Stimulated activated CD4-positive, alpha-beta T cell treated with anti-CD3 and anti-CD28 coated beads, TNF-alpha, amount 100 ng/mL, for 1 hour (primary cell): ENCODE data around the gene S100Z.
A peak's percentile ranks its signal among the peaks of the same experiment; 100 is the strongest.
"Not testable (repeated sequence)": the region's sequence is repeated elsewhere in the genome, so short reads cannot be mapped to it uniquely, and the experiment has no call there.

Experiments
- DNase-seq, 3 donors: peaks; one replicate each; pipeline ENCODE4 v3.0.0-alpha.2; 2020; ENCODE audit warnings: low read depth in 3 of 3, low spot score in 1 of 3

Gene S100Z

DNA sequence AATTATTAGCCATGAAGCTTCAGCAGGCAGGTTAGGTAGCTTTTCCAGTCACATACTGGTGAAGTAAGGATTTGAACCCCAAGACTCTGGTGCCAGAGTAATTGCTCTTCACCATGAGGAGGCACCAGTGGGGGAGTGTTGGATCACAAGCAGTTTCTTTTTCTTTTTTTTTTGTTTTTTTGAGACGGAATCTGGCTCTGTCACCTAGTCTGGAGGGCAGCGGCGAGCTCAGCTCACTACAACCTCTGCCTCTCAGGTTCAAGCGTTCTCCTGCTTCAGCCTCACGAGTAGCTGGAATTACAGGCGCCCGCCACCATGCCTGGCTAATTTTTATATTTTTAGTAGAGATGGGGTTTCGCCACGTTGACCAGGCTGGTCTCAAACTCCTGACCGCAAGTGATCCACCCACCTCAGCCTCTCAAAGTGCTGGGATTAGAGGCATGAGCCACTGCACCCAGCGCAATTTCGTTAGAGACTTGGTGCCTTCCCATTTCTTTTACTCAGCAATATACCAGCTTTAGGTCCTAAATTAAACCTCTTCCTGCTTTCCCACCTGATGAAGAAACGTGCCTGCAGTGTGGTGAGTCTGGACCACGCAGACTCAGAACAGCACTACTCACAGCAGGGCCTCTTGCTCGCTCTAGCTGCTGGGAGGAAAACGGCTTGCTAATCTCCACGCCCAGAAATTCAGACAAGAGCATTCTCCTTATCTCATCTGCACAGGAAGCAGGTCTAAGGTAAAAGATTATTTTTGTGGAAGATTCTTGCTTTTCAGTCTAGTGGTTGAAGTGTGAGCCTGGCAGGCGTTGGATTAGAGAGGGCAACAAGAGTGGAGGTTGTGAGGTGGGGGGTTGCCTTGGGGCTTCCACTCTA lies at the start of gene S100Z:
TSS of gene S100Z (plus strand) at position 596 of the 873 bp plus-strand sequence. CDS start 25,346 bp downstream, outside the sequence.
- DNase-seq, result peak in 1 of 3 donors; percentile 3

- DNase-seq, result no peak
Measured at GRCh38 chr5:76800579-76800978, 49.2 kb upstream of the S100Z start.

- no peak for DNase-seq
Measured at GRCh38 chr5:76801159-76801802, 48.5 kb upstream of the S100Z start.

DNA sequence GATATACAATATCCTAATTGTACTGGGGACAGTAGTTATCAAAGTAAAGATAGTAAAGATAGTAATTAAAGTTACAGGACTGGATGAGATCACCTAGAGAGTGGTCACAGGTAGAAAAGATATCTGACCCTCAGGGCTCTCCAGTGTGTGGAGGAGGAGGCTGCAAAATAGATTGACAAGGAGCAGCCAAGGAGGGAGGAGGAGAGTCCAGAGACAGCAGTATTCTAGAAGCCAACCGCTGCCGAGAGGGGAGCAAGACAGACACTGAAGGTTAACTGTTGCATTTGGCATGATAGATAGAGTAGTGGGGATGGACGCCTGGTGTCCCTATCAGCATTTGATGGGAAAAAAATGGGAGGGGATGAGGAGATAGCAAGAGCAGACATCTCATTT lies 48.0 kb upstream of the S100Z start:
- no peak for DNase-seq

DNA sequence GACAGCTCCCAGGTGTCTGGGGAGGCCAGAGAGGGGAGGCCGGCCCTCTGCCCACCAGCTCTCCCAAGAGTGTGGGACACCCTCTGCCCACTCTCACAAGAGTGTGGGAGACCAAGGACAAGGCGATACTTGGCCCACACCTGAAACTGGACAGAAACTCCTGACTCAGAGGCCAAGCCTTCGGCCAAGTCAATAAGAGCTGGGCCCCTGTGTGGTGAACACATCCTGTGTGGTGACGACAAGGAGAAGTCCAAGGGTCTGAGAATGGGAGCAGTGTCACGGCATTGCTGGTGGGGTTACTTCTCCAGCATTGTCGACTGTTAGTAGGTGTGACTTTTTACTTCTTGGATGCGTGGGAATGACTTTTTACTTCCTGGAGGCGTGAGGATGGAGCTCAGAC lies 45.5 kb upstream of the S100Z start:
- DNase-seq, result no peak

GRCh38 chr5:76805821-76806505 lies 43.9 kb upstream of the S100Z start:
- DNase-seq, result no peak

DNA sequence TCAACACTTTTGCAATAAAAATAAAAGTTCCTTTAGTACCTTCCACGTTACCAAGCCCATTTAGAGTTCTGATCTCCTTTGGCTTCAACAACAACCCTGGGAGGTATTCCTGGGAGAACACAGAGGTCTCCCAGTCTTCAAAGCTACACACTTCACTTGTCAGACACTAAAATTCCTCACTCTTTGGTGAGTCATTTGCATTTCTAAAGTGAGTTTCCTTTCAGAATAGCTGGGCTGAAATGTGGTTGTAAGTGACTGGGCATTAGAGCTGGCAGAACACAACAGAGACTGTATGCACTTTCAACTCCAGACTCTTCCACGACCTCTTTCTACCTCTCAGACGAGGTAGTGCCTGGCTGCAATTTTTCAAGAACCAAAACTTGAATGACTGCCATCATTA lies 42.5 kb upstream of the S100Z start:
- no peak for DNase-seq

- DNase-seq, result no peak
Measured at GRCh38 chr5:76808141-76808691, 41.6 kb upstream of the S100Z start.

- DNase-seq, result no peak
Measured at GRCh38 chr5:76809141-76809540, 40.7 kb upstream of the S100Z start.

- DNase-seq, result no peak
Measured at GRCh38 chr5:76810236-76810635, 39.6 kb upstream of the S100Z start.

DNA sequence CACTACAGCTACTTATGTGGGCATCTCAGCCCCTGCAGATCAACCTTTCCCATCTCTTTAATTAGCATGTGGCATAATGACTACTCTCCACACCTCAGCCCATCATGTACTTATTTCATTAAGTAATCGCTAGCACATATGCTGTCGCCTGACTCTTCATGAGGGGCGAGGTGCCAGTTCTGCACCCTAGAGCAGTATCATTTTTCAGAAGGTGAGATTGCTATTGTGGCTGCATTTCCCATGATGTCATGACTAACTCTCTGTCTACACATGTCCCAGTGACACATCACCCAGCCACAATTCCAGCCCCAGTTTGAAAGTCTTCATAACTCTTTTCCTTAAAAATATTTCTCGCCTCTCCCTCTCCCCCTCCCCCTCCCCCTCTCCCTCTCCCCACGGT lies 38.6 kb upstream of the S100Z start:
- DNase-seq, result no peak

DNA sequence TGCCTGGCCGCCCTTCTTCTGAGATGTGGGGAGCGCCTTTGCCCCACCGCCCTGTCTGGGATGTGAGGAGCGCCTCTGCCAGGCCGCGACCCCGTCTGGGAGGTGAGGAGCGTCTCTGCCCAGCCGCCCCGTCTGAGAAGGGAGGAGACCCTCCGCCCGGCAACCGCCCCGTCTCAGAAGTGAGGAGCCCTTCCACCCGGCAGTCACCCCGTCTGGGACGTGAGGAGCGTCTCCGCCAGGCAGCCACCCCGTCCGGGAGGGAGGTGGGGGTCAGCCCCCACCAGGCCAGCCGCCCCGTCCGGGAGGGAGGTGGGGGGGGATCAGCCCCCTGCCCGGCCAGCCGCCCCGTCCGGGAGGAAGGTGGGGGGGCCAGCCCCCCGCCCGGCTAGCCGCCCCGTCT lies 37.6 kb upstream of the S100Z start:
- DNase-seq, result not testable (repeated sequence)

GRCh38 chr5:76813982-76814562 lies 35.7 kb upstream of the S100Z start:
- DNase-seq, result no peak

DNA sequence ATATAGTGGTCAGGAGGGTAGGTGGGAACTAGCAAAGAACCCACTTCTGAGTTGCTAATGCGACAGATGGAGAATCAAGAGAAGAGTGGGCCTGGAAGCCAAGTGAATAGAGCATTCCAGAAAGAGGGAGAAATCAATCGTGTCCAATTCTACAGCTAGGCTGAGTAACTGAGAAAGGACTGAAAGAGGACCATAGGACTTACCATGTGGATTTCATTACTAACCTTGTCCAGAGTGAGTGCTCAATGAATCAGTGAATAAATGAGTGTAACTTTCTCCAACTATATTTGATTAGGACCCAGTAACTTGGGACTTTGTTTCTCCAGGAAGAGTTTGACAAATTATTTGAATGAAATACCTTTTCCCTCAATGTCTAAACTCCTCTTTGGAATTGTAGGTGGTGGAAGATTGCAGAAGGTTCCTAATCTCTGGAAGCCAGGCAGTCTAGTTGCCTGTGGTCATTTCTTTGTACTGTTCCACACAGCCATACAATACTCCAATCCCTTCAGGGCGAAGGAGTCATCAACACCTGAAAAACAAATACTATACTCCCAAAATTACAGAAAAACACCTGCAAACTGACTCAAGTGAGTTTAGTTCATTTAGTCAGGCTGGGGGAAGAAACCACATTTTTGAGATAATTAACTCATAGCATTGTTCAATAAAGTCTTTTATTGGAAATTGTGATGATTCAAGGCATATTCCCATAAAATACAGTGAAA lies 33.5 kb upstream of the S100Z start:
- DNase-seq, result no peak

DNA sequence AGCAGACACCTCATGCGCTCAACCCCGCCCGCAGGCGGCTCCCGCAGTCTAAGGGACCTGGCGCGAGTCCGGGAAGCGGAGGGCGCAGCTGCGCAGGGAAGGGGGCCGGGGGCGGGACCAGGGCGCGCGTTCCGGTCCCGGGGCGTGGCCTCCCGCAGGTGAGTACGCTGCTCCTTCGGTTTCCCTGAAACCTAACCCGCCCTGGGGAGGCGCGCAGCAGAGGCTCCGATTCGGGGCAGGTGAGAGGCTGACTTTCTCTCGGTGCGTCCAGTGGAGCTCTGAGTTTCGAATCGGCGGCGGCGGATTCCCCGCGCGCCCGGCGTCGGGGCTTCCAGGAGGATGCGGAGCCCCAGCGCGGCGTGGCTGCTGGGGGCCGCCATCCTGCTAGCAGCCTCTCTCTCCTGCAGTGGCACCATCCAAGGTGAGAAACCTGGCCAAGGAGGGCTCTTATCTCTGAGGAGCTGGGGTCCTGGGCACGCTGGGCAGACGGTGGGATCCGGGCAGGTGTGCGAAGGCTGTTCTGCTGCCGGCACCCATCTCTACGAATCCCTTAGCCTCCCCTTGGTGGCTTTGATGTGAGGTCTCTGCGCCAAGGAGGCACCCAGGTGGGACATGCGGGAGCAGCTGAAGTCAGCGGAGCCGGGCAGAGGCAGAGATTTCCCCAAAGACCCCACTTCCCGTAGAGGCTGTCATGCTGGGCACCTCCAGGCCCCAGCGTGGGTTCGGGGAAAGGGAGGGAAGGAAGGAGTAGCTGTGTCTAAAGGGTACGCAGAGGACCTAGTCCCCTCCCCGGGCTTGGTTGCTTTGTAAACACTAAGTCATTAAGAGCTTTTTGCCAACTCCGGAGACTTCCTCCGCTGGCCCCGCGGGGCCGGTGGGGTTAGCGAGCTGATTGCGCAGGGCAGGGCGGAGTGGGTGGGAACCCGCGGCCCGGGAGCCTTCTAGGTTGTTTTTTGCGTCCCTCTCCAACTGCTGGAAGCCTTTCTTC lies 30.7 kb upstream of the S100Z start, which contains the start of gene F2RL1:
TSS of gene F2RL1 (plus strand) at position 187 of the 988 bp plus-strand sequence. CDS start at position 340, 153 bp downstream.
- peak in 2 of 3 donors; percentile 22 to 39 for DNase-seq

- DNase-seq, result no peak
Measured at GRCh38 chr5:76819851-76820525, 29.8 kb upstream of the S100Z start.

DNA sequence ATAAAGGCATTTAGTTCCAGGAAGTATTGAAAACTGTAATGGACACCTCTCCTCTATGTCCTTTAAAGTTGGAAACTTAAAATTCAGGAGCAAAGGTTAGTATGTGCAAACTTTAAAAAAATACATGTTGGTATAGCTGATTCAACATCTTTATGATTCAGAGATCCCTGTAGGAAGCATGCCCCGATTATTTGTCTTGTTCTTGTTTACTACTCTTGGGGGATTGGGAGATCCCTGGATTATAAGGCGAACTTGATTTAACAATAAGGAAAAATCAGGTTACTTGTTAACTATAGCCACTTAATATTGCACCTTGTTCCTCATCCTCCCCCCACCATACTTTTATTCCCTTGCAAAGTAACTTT lies 29.3 kb upstream of the S100Z start:
- DNase-seq, result no peak

DNA sequence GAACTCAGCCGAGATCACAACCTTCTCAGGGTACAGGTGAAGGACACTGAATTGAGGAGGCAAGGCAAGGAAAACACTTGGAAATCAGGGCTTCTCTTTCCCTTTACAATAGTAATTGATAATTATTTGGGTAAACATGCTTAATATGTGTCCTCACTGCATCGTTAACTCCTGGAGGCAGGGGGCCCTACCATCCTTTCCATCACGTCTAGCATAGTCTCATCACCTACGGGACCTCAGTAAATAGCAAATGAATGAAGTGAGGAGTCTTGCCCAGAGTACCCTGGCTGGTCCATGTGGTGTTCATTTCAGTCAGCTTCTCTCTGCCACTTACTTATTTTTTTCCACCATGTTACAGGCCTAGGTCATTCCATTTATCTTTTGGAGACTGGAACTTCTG lies 28.7 kb upstream of the S100Z start:
- DNase-seq, result no peak
